Esophagus muscularis mucosa (tissue), 4 donors: ENCODE measurements around the gene CLCN6. TPM values are rescaled to one million over a fixed set of nuclear protein-coding genes. Genes with fewer than 3 reads are reported as not detected.

ENCODE experiments used
- DNase-seq: peaks from one replicate; pipeline ENCODE4 v3.0.0-alpha.2; 2017; ENCODE audit errors: extremely low spot score
- H3K27ac ChIP-seq, 4 donors: fragments of 200-600 bp; sonication (generic); replicated peaks in 1 of 4; 1 replicate in 3 of 4; 2 replicates in 1 of 4; pipeline ENCODE4 v1.5.1; 2016 to 2019; ENCODE audit warnings: mild to moderate bottlenecking in 1 of 4
- H3K27me3 ChIP-seq, 4 donors: fragments of 200-600 bp; sonication (generic); one replicate each; pipeline versions ENCODE4 v1.5.1 to v1.6.0; 2016 to 2019
- H3K36me3 ChIP-seq, 4 donors: fragments of 200-600 bp; sonication (generic); one replicate each; pipeline ENCODE4 v1.5.1; 2016 to 2019
- H3K4me1 ChIP-seq, 4 donors: fragments of 200-600 bp; sonication (generic); one replicate each; pipeline ENCODE4 v1.5.1; 2016 to 2019
- H3K4me3 ChIP-seq, 4 donors: fragments of 200-600 bp; sonication (generic); 1 replicate in 2 of 4; 2 replicates in 2 of 4; pipeline ENCODE4 v1.5.1; 2016 to 2019; ENCODE audit warnings: mild to moderate bottlenecking in 4 of 4, moderate library complexity in 1 of 4
- H3K9me3 ChIP-seq, 4 donors: fragments of 200-600 bp; sonication (generic); 1 replicate in 3 of 4; 2 replicates in 1 of 4; pipeline ENCODE4 v1.5.1; 2016 to 2019
- EP300 ChIP-seq: sonication (generic); formaldehyde crosslinking; IDR thresholded peaks from one replicate; pipeline ENCODE4 v1.6.1; 2017; ENCODE audit warnings: antibody characterized with exemption
- POLR2A ChIP-seq: fragments of 450-650 bp; IDR thresholded peaks from one replicate; pipeline ENCODE4 v1.6.1; 2017; ENCODE audit warnings: antibody characterized with exemption, moderate library complexity, mild to moderate bottlenecking, low read depth
- POLR2AphosphoS5 ChIP-seq, 2 donors: sonication (generic); formaldehyde crosslinking; IDR thresholded peaks; one replicate each; pipeline ENCODE4 v1.6.1; 2017; ENCODE audit warnings: antibody characterized with exemption in 2 of 2
- WGBS: methylation state at CpG from one replicate; pipeline ENCODE4 v1.1.5; 2018; 5-methylcytosine and 5-hydroxymethylcytosine counted together
- intact Hi-C: fragments of 100-400 bp; cut with DNase I; formaldehyde crosslinking; loops from one replicate; pipeline ENCODE4 v1.15.1; 2023
- total RNA-seq, 4 donors: library from RNA; depleted of rRNA; stranded (reverse); fragments of >200 nt; gene quantifications; one replicate each; pipeline versions ENCODE4 v1.1.0 to v1.2.1, GENCODE V29; 2016
- TF ChIP-seq, protein P1 (sequence below), 3 experiments: fragments of 200-600 bp in 2 of 3; fragments of 450-650 bp in 1 of 3; sonication (generic) in 2 of 3; IDR thresholded peaks; one replicate each; pipeline ENCODE4 v1.5.1; 2017 to 2019; ENCODE audit warnings: antibody characterized with exemption in 3 of 3, mild to moderate bottlenecking in 2 of 3, moderate library complexity in 1 of 3

Gene CLCN6
- total RNA-seq, 4 donors from 2014 or later: 12.5 to 19.7 (median 15.5) TPM

- Histone ChIP-seq H3K4me1 (no peaks in the 10 kb centered on the region), H3K27me3 (peaks cover 0 to 19% (median 0%) of the 10 kb centered on the region in 4 donors), H3K9me3 (no peaks in the 10 kb centered on the region), H3K36me3 (no peaks in the 10 kb centered on the region), H3K4me3 (no peak overlapping the region), H3K27ac (no peak overlapping the region)
- WGBS: 58% methylated on average over 9 of the region's 11 CpGs
- TF ChIP-seq, protein P1, sequence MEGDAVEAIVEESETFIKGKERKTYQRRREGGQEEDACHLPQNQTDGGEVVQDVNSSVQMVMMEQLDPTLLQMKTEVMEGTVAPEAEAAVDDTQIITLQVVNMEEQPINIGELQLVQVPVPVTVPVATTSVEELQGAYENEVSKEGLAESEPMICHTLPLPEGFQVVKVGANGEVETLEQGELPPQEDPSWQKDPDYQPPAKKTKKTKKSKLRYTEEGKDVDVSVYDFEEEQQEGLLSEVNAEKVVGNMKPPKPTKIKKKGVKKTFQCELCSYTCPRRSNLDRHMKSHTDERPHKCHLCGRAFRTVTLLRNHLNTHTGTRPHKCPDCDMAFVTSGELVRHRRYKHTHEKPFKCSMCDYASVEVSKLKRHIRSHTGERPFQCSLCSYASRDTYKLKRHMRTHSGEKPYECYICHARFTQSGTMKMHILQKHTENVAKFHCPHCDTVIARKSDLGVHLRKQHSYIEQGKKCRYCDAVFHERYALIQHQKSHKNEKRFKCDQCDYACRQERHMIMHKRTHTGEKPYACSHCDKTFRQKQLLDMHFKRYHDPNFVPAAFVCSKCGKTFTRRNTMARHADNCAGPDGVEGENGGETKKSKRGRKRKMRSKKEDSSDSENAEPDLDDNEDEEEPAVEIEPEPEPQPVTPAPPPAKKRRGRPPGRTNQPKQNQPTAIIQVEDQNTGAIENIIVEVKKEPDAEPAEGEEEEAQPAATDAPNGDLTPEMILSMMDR (IDR thresholded peaks at IDR 0.05): no peak
- TF ChIP-seq EP300: no peak
- no peak for TF ChIP-seq POLR2AphosphoS5 (IDR thresholded peaks at IDR 0.05)
- TF ChIP-seq POLR2A: no peak
- intact Hi-C loops: no loop called here
- no peak for DNase-seq
Measured at GRCh38 chr1:11771481-11772043, 34.4 kb upstream of the CLCN6 start.

GRCh38 chr1:11772458-11772857 is 33.5 kb upstream of the CLCN6 start:
- intact Hi-C loops: no loop called here
- no peaks in the 10 kb centered on the region for H3K36me3 ChIP-seq
- H3K4me1 ChIP-seq: no peaks in the 10 kb centered on the region
- DNase-seq: no peak
- H3K27me3 ChIP-seq: peaks cover 0 to 11% (median 0%) of the 10 kb centered on the region in 4 donors
- WGBS: 61% methylated on average over 5 of the region's 5 CpGs
- H3K9me3 ChIP-seq: no peaks in the 10 kb centered on the region
- TF ChIP-seq, protein P1 (IDR thresholded peaks at IDR 0.05): no peak
- TF ChIP-seq POLR2AphosphoS5 (IDR thresholded peaks at IDR 0.05) (no peak), POLR2A (no peak), EP300 (no peak)
- H3K4me3 ChIP-seq: no peak overlapping the region
- no peak overlapping the region for H3K27ac ChIP-seq

- no peaks in the 10 kb centered on the region for H3K4me1 ChIP-seq
- no peaks in the 10 kb centered on the region for H3K36me3 ChIP-seq
- no peak overlapping the region for H3K27ac ChIP-seq
- intact Hi-C loops: no loop called here
- H3K4me3 ChIP-seq: no peak overlapping the region
- H3K27me3 ChIP-seq: peaks cover 0 to 11% (median 0%) of the 10 kb centered on the region in 4 donors
- TF ChIP-seq POLR2AphosphoS5 (IDR thresholded peaks at IDR 0.05) (no peak), POLR2A (no peak), EP300 (no peak)
- TF ChIP-seq, protein P1 (IDR thresholded peaks at IDR 0.05): no peak
- no peak for DNase-seq
- WGBS: 92% methylated on average over 9 of the region's 9 CpGs
- H3K9me3 ChIP-seq: no peaks in the 10 kb centered on the region
Measured at GRCh38 chr1:11774753-11775152, 31.2 kb upstream of the CLCN6 start.

DNA sequence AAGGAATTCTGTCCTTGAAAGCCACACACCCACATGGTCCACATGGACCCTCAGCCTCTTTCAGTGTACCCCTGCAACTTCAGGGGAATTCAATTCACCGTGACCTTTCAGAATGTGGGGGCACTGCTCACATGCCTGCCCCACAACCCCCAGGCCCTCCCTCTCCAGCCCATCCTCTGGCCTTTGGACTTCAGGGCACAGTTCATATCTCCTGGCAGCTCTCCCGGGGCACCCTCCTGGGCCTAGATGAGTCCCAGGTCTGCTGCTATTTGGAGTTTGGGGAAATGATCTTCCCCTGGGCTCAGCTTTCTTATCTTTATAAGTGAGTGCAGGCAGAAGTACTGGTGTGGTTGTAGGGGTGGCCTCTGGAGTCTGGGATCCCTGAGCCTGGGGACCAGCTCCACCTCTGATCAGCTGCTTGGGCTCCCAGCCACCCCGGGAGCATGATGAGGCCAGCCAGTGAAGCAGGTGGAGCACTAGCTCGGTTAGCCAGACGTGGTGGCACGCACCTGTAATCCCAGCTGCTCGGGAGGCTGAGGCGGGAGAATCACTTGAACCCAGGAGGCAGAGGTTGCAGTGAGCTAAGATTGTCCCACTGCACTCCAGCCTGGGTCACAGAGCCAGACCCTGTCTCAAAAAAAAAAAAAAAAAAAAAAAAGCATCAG is 28.2 kb upstream of the CLCN6 start:
- intact Hi-C loops: no loop called here
- H3K27me3 ChIP-seq: no peaks in the 10 kb centered on the region
- no peaks in the 10 kb centered on the region for H3K36me3 ChIP-seq
- WGBS: 95% methylated on average over 8 of the region's 8 CpGs
- H3K4me1 ChIP-seq: no peaks in the 10 kb centered on the region
- DNase-seq: no peak
- H3K9me3 ChIP-seq: no peaks in the 10 kb centered on the region
- TF ChIP-seq, protein P1 (IDR thresholded peaks at IDR 0.05): no peak
- no peak for TF ChIP-seq POLR2A
- no peak for TF ChIP-seq POLR2AphosphoS5 (IDR thresholded peaks at IDR 0.05)
- no peak for TF ChIP-seq EP300
- H3K27ac ChIP-seq: no peak overlapping the region
- no peak overlapping the region for H3K4me3 ChIP-seq
